Small intestine (tissue), 7 donors: Measurements from ENCODE around the gene ARL15. TPM values are rescaled to one million over a fixed set of nuclear protein-coding genes. Genes with fewer than 3 reads are reported as not detected.

Source experiments
- DNase-seq, 2 donors: peaks; one replicate each; pipeline versions ENCODE4 v3.0.0 to v3.0.0-alpha.2; 2013
- FAIRE-seq: peaks from 2 replicates; lab custom pipeline; 2012; peaks lifted over from hg19 to GRCh38; lab: Jason Lieb, UNC
- H3K27ac ChIP-seq, 3 donors: one replicate each; pipeline ENCODE4 v1.5.1; 2013; ENCODE audit warnings: low read length in 2 of 3, mild to moderate bottlenecking in 2 of 3, control low read depth in 1 of 3, inconsistent platforms in 1 of 3, low read depth in 1 of 3, moderate library complexity in 1 of 3
- H3K27me3 ChIP-seq, 3 donors: one replicate each; pipeline ENCODE4 v1.6.1; 2013; ENCODE audit warnings: low read length in 3 of 3, inconsistent platforms in 1 of 3; ENCODE audit not compliant: control insufficient read depth in 3 of 3, insufficient read depth in 3 of 3
- H3K36me3 ChIP-seq, 3 donors: one replicate each; pipeline ENCODE4 v1.6.1; 2013; ENCODE audit warnings: low read length in 3 of 3, inconsistent platforms in 1 of 3, low read depth in 1 of 3, mild to moderate bottlenecking in 1 of 3, moderate library complexity in 1 of 3; ENCODE audit not compliant: control insufficient read depth in 3 of 3, insufficient read depth in 2 of 3
- H3K4me1 ChIP-seq, 3 donors: one replicate each; pipeline ENCODE4 v1.6.1; 2013; ENCODE audit warnings: low read length in 2 of 3, inconsistent platforms in 1 of 3, low read depth in 1 of 3, mild to moderate bottlenecking in 1 of 3, moderate library complexity in 1 of 3; ENCODE audit not compliant: control insufficient read depth in 3 of 3, insufficient read depth in 2 of 3
- H3K4me3 ChIP-seq, 3 donors: one replicate each; pipeline ENCODE4 v1.5.1; 2013; ENCODE audit warnings: low read length in 3 of 3, control low read depth in 1 of 3, inconsistent platforms in 1 of 3, low read depth in 1 of 3, mild to moderate bottlenecking in 1 of 3, moderate library complexity in 1 of 3
- H3K9me3 ChIP-seq, 2 donors: one replicate each; pipeline ENCODE4 v1.6.1; 2013; ENCODE audit warnings: low read depth in 1 of 2, low read length in 1 of 2; ENCODE audit not compliant: control insufficient read depth in 2 of 2, insufficient read depth in 1 of 2
- WGBS, 3 donors: extraction: QIAGEN DNeasy Blood & Tissue Kit; methylation state at CpG; one replicate each; pipeline ENCODE4 v1.1.7; 2013; 5-methylcytosine and 5-hydroxymethylcytosine counted together
- polyA plus RNA-seq, 4 donors: library from polyadenylated mRNA; stranded (reverse) in 3 of 4; unstranded in 1 of 4; fragments of 200-250 nt in 3 of 4; fragments of 120-200 nt in 1 of 4; gene quantifications; one replicate each; pipeline versions ENCODE4 v1.2.1 to v1.2.3, GENCODE V29; 2013
- donor health status: healthy with polysubstance abuse.
- donor health status: control.
- donor health status: control.
- donor health status: Bipolar disorder and iron deficiency.
- donor health status: healthy.

The ARL15 gene
- polyA plus RNA-seq, 4 donors: 16.5 to 61.9 (median 20.5) TPM

DNA sequence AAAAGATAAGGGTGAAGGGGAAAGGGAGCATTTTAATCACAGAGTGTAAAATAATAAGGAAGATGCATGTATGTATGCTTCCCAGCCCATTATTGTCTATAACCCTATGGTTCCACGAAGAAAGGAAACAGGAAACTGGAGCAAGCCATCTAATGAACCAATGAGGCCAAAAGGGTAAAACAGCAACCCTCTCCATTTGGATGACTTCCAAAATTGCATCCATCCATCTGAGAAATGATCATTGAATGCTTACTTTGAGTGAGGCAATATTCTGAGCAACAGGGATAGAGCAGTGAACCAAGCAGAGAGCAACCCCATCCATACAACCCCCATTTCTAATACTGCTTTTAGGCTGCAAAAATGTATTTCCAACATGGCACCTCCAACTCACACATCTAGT, 46.9 kb downstream of the ARL15 start:
- Histone ChIP-seq H3K9me3 (no peaks in the 10 kb centered on the region), H3K27me3 (no peaks in the 10 kb centered on the region), H3K4me3 (no peak overlapping the region), H3K4me1 (no peaks in the 10 kb centered on the region), H3K27ac (no peak overlapping the region), H3K36me3 (no peaks in the 10 kb centered on the region)
- WGBS, 3 donors: 32 to 40% (median 38%) methylated on average over 1 of the region's 1 CpG
- FAIRE-seq (no peak), DNase-seq (no peak)

DNA sequence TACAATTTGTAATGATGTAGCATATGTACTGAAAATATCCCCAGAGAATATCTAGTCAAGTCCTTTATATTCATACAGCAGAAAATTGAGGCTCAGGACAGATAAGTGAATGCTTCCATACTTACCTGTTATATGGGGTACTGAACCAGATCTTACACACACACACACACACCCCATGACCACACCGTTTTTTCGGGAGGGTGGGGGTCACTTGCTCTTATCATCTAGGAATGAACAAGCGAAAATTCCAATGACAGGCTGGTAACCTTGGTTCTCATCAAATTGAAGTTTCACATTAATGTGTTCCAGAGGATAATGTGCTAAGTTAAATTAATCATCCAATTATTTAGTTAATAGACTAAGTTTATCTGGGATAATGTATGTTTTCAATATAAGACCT, 48.8 kb downstream of the ARL15 start:
- WGBS, 3 donors: 91 to 97% (median 94%) methylated on average over 3 of the region's 3 CpGs
- DNase-seq (no peak), FAIRE-seq (no peak)
- Histone ChIP-seq H3K27me3 (no peaks in the 10 kb centered on the region), H3K9me3 (no peaks in the 10 kb centered on the region), H3K27ac (no peak overlapping the region), H3K4me1 (peaks cover 0 to 2% (median 0%) of the 10 kb centered on the region in 3 donors), H3K36me3 (no peaks in the 10 kb centered on the region), H3K4me3 (no peak overlapping the region)

DNA sequence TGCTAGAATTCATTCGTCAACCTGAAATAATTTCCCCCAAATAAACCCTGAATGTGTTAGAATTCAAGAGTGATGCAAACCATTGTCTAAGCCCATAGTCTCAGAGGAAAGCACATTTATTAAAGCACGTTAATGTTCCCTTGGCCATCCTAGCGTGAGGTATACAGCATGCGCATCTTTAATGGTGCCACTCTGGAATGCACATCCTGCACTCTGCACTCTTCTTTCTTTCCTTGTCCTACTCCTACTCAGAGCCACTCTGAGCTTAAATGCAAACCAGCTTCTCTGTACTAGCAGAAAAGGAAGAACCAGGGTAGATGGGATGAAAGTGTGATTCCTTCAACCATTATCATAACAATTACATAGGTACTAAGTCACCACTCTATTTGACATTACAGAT, 50.4 kb downstream of the ARL15 start:
- no peaks in the 10 kb centered on the region for H3K27me3 ChIP-seq
- peaks cover 0 to 2% (median 0%) of the 10 kb centered on the region in 3 donors for H3K4me1 ChIP-seq
- H3K4me3 ChIP-seq: no peak overlapping the region
- H3K27ac ChIP-seq: no peak overlapping the region
- H3K9me3 ChIP-seq: no peaks in the 10 kb centered on the region
- no peak for DNase-seq
- no peaks in the 10 kb centered on the region for H3K36me3 ChIP-seq
- FAIRE-seq: no peak
- WGBS, 3 donors: 93 to 96% (median 94%) methylated on average over 4 of the region's 4 CpGs

DNA sequence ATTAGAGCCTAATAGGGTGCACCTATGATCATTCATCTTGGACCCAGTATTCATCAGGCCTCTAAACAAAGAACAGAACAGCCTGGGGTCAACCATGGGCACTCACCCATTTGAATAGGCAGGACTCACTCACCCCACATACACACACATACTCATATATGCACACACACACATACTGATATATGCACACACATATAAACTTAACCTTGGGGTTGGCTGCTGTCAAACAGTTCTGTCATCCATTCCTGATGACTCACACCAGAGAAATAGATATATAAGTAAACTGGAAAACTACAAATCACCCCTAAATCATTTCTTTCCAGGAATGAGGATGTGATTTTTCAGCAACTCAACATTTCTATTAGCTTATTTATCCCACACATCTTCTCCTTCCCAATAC, 51.3 kb downstream of the ARL15 start:
- no peaks in the 10 kb centered on the region for H3K36me3 ChIP-seq
- no peaks in the 10 kb centered on the region for H3K27me3 ChIP-seq
- no peaks in the 10 kb centered on the region for H3K9me3 ChIP-seq
- no peak for DNase-seq
- peaks cover 0 to 2% (median 0%) of the 10 kb centered on the region in 3 donors for H3K4me1 ChIP-seq
- H3K27ac ChIP-seq: no peak overlapping the region
- H3K4me3 ChIP-seq: no peak overlapping the region
- FAIRE-seq: no peak

DNA sequence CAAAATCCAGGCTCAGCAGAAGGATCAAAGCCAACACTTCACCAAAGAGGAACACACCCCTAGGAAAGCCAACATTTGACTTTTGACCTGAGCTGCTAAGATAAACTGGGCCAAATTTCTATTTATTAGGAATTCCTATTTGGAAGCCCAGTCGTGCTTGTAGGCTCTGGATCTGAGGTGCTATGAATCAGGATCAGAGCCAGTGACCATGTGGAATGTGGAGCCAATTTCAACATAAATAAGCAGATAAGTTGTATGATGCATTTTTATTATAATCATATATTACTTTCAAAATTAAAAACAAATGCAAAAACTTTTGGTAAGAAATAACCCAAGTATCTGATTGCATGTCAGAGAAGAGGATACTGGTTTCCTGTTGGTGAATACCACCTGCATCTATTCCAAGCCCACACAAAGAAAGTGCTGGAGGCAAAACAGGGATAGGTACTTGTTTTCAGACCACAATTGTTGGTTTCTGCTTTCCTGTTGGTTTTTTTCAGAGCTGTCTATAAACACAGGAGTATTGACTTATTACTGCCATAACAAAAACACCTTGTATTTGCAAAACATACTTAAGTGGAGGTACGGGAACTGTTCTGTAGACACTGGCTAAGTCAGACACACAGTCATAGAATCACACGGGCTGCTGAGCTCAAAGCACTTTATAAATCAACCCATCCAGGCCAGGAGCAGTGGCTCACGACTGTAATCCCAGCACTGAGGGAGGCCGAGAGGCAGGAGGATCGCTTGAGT, 52.8 kb downstream of the ARL15 start:
- Histone ChIP-seq H3K4me1 (peaks cover 0 to 4% (median 2%) of the 10 kb centered on the region in 3 donors), H3K27ac (no peak overlapping the region), H3K9me3 (no peaks in the 10 kb centered on the region), H3K27me3 (no peaks in the 10 kb centered on the region), H3K36me3 (no peaks in the 10 kb centered on the region), H3K4me3 (no peak overlapping the region)
- DNase-seq (no peak), FAIRE-seq (no peak)
- 77 to 81% (median 77%) methylated on average over 6 of the region's 6 CpGs for WGBS, 3 donors

DNA sequence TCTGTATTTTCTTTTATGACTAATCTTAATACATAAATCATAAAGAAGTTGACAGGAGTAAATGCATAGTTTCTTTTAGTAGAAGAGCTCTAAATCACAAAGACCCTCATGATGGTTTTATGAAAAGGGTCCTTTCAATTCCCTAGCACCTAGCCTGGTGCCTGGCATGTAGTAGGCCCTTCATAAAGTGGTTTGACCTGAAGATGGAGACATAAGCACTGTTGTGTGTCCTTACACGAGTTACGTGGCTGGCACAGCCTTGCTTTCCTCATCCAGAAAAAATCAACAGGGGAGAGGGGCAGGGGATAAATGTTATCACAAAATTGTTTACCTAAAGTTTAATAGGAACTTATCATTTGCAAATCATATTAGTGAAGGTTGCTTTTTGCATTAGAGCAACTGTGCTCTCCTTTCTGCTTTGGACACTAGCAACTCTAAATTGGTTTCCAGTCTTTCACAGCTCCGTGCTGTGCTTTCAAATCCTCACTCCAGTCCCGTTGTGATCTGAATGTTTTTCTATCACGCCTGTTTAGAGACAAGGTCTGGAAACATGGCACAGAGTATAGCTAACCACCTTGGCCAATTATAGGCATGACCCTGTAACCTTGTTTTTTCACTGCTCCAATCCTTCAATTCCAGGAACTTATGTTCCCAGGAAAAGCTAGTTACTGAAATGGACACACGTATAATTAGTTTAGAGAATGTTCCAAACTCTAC, 55.7 kb downstream of the ARL15 start:
- Histone ChIP-seq H3K4me1 (peaks cover 0 to 14% (median 6%) of the 10 kb centered on the region in 3 donors), H3K9me3 (no peaks in the 10 kb centered on the region), H3K4me3 (no peak overlapping the region), H3K36me3 (peaks cover 0 to 5% (median 0%) of the 10 kb centered on the region in 3 donors), H3K27ac (no peak overlapping the region), H3K27me3 (no peaks in the 10 kb centered on the region)
- FAIRE-seq (no peak), DNase-seq (peak in 1 of 2 donors; percentile 6)
- WGBS, 3 donors: 59 to 61% (median 60%) methylated on average over 6 of the region's 6 CpGs

DNA sequence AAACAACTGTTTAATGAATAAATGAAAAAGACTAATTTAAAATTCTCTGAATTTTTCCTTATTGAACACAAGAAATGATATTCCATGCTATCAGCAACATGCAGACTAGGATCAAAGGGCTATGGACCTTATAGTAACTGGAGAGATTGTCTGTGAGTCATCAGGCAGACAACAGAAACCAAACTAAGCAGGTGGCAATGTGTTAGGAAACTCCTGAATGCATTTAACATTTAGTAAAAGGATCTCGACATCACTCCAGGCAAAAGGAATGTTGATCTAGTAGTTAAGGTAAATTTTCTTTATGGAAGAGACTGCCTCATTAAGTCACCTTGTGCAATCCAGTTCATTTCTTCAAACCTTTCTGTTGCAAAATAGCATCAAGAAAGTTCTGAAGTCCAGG, 58.4 kb downstream of the ARL15 start:
- FAIRE-seq: no peak
- Histone ChIP-seq H3K27ac (peak overlapping the region in 1 of 3 donors; percentile 65), H3K4me1 (peaks cover 0 to 14% (median 4%) of the 10 kb centered on the region in 3 donors), H3K4me3 (no peak overlapping the region), H3K36me3 (peaks cover 0 to 5% (median 0%) of the 10 kb centered on the region in 3 donors), H3K27me3 (no peaks in the 10 kb centered on the region), H3K9me3 (no peaks in the 10 kb centered on the region)
- peak; percentile 68 to 70 for DNase-seq
- 13 to 62% (median 29%) methylated on average over 1 of the region's 1 CpG for WGBS, 3 donors

DNA sequence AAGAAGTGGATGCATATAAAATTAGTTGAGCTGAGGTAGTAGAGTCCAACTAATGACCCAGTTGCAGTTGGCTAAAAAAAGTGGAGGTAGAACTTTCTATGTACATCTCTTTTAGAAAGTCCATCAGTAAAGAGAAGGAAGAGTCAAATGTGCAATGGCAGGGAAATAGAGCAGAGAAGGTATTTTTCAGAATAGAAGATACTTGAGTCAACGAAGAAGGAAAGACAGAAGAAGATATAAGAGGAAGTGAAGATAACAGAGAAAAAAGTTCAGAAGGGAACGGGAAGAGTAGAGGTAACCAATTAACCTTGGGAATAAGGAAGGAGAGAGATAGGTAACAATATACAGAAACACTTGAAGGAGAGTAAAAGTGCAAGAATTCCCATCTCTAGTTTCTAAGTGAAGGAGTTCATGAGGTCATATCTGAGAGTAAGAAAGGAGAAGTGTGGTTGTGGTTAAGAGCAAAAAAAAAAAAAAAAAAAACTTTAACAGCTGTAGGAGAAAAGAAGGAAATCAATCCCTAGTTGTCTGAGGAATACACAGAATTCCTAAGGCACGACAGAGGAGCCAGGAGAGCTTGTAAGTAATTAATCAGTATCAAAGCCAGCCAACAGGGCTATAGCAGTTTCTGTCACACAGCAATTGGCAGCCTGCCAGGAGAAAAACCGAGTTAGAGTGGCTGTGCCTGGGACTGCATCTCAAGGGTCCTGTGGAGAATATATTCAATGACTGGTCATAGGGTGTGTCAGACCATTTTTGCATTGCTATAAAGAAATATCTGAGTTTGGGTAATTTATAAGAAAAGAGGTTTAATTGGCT, 61.0 kb downstream of the ARL15 start:
- Histone ChIP-seq H3K4me1 (peaks cover 0 to 14% (median 4%) of the 10 kb centered on the region in 3 donors), H3K4me3 (no peak overlapping the region), H3K27me3 (no peaks in the 10 kb centered on the region), H3K9me3 (no peaks in the 10 kb centered on the region), H3K27ac (no peak overlapping the region), H3K36me3 (peaks cover 0 to 5% (median 0%) of the 10 kb centered on the region in 3 donors)
- DNase-seq (peak; percentile 15 to 51), FAIRE-seq (no peak)
- WGBS, 3 donors: 31 to 37% (median 36%) methylated on average over 4 of the region's 4 CpGs
